ENCODE results near the gene CCDC148.

The CCDC148 gene

GRCh38 chr2:158134655-158135054 is 321.9 kb downstream of the CCDC148 start:
- TF ChIP-seq CTCF (IDR thresholded peaks at IDR 0.05; ENCODE audit: insufficient read depth, low read depth, low read length, missing control alignments), result no peak
- DNase-seq (ENCODE audit: low read depth), result no peak
- H3K4me3 ChIP-seq (ENCODE audit: low read length), result no peak overlapping the region

GRCh38 chr2:158134055-158134454 is 322.5 kb downstream of the CCDC148 start:
- no peak for TF ChIP-seq CTCF (IDR thresholded peaks at IDR 0.05; ENCODE audit: insufficient read depth, low read depth, low read length, missing control alignments)
- DNase-seq (ENCODE audit: low read depth), result no peak
- no peak overlapping the region for H3K4me3 ChIP-seq (ENCODE audit: low read length)

GRCh38 chr2:158131919-158132566 is 324.5 kb downstream of the CCDC148 start:
- TF ChIP-seq CTCF (IDR thresholded peaks at IDR 0.05; ENCODE audit: insufficient read depth, low read depth, low read length, missing control alignments), result no peak
- DNase-seq (ENCODE audit: low read depth), result no peak
- no peak overlapping the region for H3K4me3 ChIP-seq (ENCODE audit: low read length)

GRCh38 chr2:158131483-158131912 is 325.1 kb downstream of the CCDC148 start:
- H3K4me3 ChIP-seq (ENCODE audit: low read length), result no peak overlapping the region
- DNase-seq (ENCODE audit: low read depth), result no peak
- no peak for TF ChIP-seq CTCF (IDR thresholded peaks at IDR 0.05; ENCODE audit: insufficient read depth, low read depth, low read length, missing control alignments)

GRCh38 chr2:158130832-158131473 is 325.6 kb downstream of the CCDC148 start:
- DNase-seq (ENCODE audit: low read depth), result no peak
- TF ChIP-seq CTCF (IDR thresholded peaks at IDR 0.05; ENCODE audit: insufficient read depth, low read depth, low read length, missing control alignments), result no peak
- H3K4me3 ChIP-seq (ENCODE audit: low read length), result no peak overlapping the region

- no peak for DNase-seq (ENCODE audit: low read depth)
- no peak for TF ChIP-seq CTCF (IDR thresholded peaks at IDR 0.05; ENCODE audit: insufficient read depth, low read depth, low read length, missing control alignments)
- H3K4me3 ChIP-seq (ENCODE audit: low read length), result no peak overlapping the region
These were observed 327.5 kb downstream of the CCDC148 start for GRCh38 chr2:158129037-158129436.

Data from epithelial cell of esophagus (primary cell).